AG10803 (cell line): ENCODE results near the gene MLIP.
"Not testable (repeated sequence)": the region's sequence is repeated elsewhere in the genome, so short reads cannot be mapped to it uniquely, and the experiment has no call there.

Experiments
- DNase-seq: peaks from one replicate; pipeline ENCODE4 v3.0.0; 2010; ENCODE audit warnings: low read depth
- H3K4me3 ChIP-seq: 2 replicates; pipeline ENCODE4 v1.5.1; 2011; ENCODE audit warnings: mild to moderate bottlenecking, low read length, control low read depth
- CTCF ChIP-seq: conservative IDR thresholded peaks from 2 replicates; pipeline ENCODE4 v1.5.1; 2011; ENCODE audit warnings: mild to moderate bottlenecking, low read length, control low read depth, inconsistent platforms

The MLIP gene

DNA sequence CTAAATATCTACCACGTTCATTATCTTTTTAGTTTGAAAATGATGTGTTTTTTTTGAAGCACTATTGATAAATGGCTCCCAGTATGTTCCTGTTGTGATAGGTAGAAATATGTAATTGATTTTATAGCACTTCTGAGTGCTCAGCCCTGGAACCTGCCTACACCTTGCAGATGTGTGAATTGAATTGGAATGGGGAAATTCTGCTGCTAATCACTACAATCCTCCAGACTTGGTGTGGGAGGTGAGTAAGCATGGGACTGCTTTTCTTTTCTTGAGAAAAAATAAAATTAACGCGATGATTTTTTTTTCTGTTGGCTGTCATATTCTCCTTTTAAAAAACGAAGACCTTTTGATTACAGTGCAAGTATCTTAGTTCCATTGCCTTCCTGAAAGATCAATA lies 37.1 kb upstream of the MLIP start:
- H3K4me3 ChIP-seq: no peak overlapping the region
- no peak for TF ChIP-seq CTCF
- no peak for DNase-seq

DNA sequence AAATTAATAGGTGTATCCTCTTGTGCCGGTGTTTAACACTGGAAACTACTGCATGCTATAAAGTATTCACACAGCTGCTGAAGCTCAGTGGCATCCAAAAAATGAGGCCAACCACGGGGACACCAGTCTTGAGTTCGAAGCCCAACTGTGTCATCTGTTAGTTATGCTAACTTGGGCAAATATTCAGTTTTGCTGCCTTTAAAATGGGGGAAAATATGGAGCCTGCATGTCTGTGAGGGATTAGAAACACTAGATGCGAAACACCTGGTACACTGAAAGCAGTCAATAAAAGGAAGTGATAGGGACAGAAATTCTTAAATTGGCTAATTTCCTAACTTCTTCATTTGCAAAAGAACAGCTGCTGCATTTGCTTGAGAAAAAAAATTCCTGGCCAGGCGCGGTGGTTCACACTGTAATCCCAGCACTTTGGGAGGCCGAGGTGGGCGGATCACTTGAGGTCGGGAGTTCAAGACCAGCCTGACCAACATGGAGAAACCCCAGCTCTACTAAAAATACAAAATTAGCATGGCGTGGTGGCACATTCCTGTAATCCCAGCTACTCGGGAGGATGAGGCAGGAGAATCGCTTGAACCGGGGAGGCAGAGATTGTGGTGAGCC lies 36.6 kb upstream of the MLIP start:
- DNase-seq: peak; percentile 77
- no peak overlapping the region for H3K4me3 ChIP-seq
- no peak for TF ChIP-seq CTCF

DNA sequence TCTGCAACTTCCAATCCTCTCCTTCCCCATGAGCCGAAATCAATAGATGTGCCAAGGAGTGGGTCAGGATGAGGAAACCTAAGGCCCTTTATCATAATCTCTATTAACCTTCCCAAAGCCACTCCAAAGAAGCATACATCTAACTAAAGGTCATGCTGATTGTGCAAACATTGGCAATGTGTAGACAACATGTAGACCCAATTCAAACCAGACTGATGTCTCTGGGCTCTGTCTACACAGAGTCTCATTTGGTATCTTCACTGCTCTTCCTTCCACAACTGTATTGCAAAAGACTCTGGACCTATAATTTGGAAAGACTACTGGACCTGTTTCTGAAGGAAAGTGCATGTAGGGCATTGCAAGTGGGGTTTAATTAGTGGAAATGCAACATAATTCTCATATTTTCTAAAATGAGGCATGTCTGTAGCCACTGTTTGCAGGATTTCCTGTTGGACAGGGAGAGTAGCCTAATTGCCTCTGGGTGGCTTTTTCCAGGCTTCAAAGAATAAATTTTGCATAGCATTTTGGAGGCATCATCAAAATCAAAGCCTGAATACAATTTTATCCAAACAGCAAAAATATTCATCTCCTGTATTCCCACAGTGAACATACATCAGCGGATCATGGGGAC lies 35.0 kb upstream of the MLIP start:
- DNase-seq: no peak
- H3K4me3 ChIP-seq: no peak overlapping the region
- no peak for TF ChIP-seq CTCF

- not testable (repeated sequence) for H3K4me3 ChIP-seq, DNase-seq
Observed at GRCh38 chr6:54081499-54081898, 29.7 kb upstream of the MLIP start.

DNA sequence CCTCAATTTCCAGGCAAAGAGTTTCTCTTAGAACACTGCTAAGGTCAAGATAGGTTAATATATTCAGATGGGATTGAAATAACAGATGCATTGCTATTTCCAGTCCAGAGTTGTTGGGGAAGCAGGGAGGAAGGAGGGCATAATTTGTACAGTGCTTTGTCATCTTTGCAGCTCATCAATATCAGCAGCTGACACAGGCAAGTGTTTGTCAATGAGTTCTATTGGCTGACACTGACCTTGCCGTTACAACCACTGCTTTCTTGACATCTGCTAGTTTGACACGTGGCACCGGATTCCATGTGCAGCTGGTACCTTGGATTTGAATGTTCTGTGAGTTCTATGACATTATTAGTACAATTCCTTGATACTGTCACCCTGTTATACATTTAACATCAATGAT lies 28.0 kb upstream of the MLIP start:
- DNase-seq: no peak
- no peak for TF ChIP-seq CTCF
- no peak overlapping the region for H3K4me3 ChIP-seq

- TF ChIP-seq CTCF: no peak
Observed at GRCh38 chr6:54084231-54084630, 27.0 kb upstream of the MLIP start.

GRCh38 chr6:54085047-54085446 lies 26.2 kb upstream of the MLIP start:
- no peak for TF ChIP-seq CTCF
- no peak overlapping the region for H3K4me3 ChIP-seq
- no peak for DNase-seq

More at GRCh38 chr6:54084231-54084630, 27.0 kb upstream of the MLIP start:
- no peak for DNase-seq
- no peak overlapping the region for H3K4me3 ChIP-seq
